H1 (cell line): ENCODE results near the gene ADAM30. TPM values are rescaled to one million over a fixed set of nuclear protein-coding genes. Genes with fewer than 3 reads are reported as not detected.
A peak's percentile ranks its signal among the peaks of the same experiment; 100 is the strongest.

ENCODE experiments used
- CEBPB ChIP-seq: IDR thresholded peaks from 2 replicates; pipeline ENCODE4 v1.6.1; 2012; ENCODE audit warnings: low read depth, low read length
- CTCF ChIP-seq, 3 experiments: IDR thresholded peaks; 1 replicate in 2 of 3; 2 replicates in 1 of 3; pipeline versions ENCODE4 v1.5.1 to v1.6.1; 2011; ENCODE audit warnings: low read length in 3 of 3, mild to moderate bottlenecking in 3 of 3, inconsistent platforms in 2 of 3, low read depth in 1 of 3, moderate library complexity in 1 of 3; ENCODE audit not compliant: insufficient read depth in 1 of 3; ENCODE audit errors: control extremely low read depth in 1 of 3
- EGR1 ChIP-seq: IDR thresholded peaks from 2 replicates; pipeline ENCODE4 v1.6.1; 2011; ENCODE audit warnings: low read depth, low read length, borderline replicate concordance
- GABPA ChIP-seq: IDR thresholded peaks from 2 replicates; pipeline ENCODE4 v1.6.1; 2011; ENCODE audit warnings: mild to moderate bottlenecking, low read length, moderate library complexity, borderline replicate concordance; ENCODE audit not compliant: insufficient read depth
- POU5F1 ChIP-seq: IDR thresholded peaks from 2 replicates; pipeline ENCODE4 v1.6.1; 2011; ENCODE audit warnings: low read depth, mild to moderate bottlenecking, low read length, moderate library complexity
- TAF7 ChIP-seq: optimal IDR thresholded peaks from 2 replicates; pipeline ENCODE3; 2011; ENCODE audit warnings: low read depth, mild to moderate bottlenecking, inconsistent platforms, low read length, moderate library complexity, borderline replicate concordance
- YY1 ChIP-seq: IDR thresholded peaks from 2 replicates; pipeline ENCODE4 v1.6.1; 2011; ENCODE audit warnings: low read depth, mild to moderate bottlenecking, low read length
- polyA plus RNA-seq, 7 experiments: library from polyadenylated mRNA; depleted of rRNA in 3 of 7; stranded (reverse) in 5 of 7; unstranded in 2 of 7; fragments of >200 nt in 5 of 7; fragments of 200-250 nt in 2 of 7; gene quantifications; 1 replicate in 5 of 7; 2 replicates in 1 of 7; 4 replicates in 1 of 7; pipeline versions ENCODE4 v1.2.1 to v1.2.3, GENCODE V29; 2011 to 2013; ENCODE audit warnings: missing spikeins in 2 of 7, mixed read lengths in 2 of 7
- total RNA-seq: library from RNA; stranded (reverse); fragmentation: NEBNext Ultra II Directional; extraction: Animal tissue kit (Norgen Biotek cat#: 25700); gene quantifications from 2 replicates; pipeline ENCODE4 v1.2.1, GENCODE V29; 2021
- TF ChIP-seq, protein P1 (sequence below): IDR thresholded peaks from 2 replicates; pipeline ENCODE4 v1.6.1; 2011; ENCODE audit warnings: low read length, improper control_type of control experiment

Gene ADAM30
- total and polyA plus RNA-seq, 2 of the 8 experiments (the other 6 are each of a cell fraction or from before 2014, with no cell fraction given): not detected

GRCh38 chr1:119870917-119871596, 25.3 kb downstream of the ADAM30 start (continued):
- TF ChIP-seq, protein P1, sequence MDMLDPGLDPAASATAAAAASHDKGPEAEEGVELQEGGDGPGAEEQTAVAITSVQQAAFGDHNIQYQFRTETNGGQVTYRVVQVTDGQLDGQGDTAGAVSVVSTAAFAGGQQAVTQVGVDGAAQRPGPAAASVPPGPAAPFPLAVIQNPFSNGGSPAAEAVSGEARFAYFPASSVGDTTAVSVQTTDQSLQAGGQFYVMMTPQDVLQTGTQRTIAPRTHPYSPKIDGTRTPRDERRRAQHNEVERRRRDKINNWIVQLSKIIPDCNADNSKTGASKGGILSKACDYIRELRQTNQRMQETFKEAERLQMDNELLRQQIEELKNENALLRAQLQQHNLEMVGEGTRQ: no peak
- peak; percentile 78 for TF ChIP-seq YY1
- no peak for TF ChIP-seq TAF7
- peak; percentile 82 for TF ChIP-seq CEBPB
- peak; percentile 89 to 94 (median 93) for TF ChIP-seq CTCF (IDR thresholded peaks at IDR 0.05; ENCODE audit: control extremely low read depth in 1 of 3, insufficient read depth in 1 of 3, low read depth in 1 of 3, low read length in 3 of 3)
- TF ChIP-seq POU5F1: no peak
- no peak for TF ChIP-seq GABPA
- TF ChIP-seq EGR1: no peak
